GM18861 (cell line): ENCODE data around the gene DCAF5.
"Not testable (repeated sequence)": the region's sequence is repeated elsewhere in the genome, so short reads cannot be mapped to it uniquely, and the experiment has no call there.

Experiments
- ATAC-seq: cut with Tn5 transposase; IDR thresholded peaks from one replicate; pipeline ENCODE4 v1.9.1; 2021; ENCODE audit not compliant: unreplicated experiment

Gene DCAF5

GRCh38 chr14:69073915-69074314 is 79.0 kb downstream of the DCAF5 start:
- no peak for ATAC-seq

- ATAC-seq, result no peak
These were observed 79.5 kb downstream of the DCAF5 start for GRCh38 chr14:69073429-69073828.

- ATAC-seq, result no peak
These were observed 80.3 kb downstream of the DCAF5 start for GRCh38 chr14:69072584-69072983.

DNA sequence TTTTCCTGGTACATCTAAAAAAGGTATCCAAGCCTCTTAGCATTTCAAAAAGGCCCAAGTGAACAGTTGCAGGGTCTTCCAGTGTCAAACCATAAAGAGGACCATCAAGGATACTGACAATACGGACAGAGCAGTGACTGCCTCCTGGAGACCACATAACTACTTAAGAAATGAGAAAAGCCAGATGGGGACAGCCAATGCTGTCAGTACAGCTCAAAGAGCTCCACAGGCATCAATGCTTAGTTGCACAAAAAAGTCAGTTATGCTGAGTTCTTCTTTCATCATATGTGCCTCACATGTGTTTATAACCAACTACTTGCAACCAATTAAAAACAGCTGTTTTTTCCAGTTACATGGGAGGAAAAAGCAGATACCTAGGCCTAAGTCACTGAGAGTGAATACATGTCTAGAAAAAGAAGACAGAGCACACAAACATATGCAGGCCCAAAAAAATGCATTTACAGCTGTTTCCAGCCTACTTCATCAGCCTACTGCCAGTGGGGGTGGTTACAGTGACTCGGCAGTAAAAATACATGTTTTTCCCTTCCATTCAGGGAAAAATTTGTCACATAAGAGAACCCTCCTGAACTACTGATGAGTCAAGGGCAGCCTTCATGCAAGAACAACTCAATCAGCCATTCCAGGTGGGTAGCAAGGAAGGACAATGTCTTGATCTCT is 84.0 kb downstream of the DCAF5 start:
- ATAC-seq, result no peak

DNA sequence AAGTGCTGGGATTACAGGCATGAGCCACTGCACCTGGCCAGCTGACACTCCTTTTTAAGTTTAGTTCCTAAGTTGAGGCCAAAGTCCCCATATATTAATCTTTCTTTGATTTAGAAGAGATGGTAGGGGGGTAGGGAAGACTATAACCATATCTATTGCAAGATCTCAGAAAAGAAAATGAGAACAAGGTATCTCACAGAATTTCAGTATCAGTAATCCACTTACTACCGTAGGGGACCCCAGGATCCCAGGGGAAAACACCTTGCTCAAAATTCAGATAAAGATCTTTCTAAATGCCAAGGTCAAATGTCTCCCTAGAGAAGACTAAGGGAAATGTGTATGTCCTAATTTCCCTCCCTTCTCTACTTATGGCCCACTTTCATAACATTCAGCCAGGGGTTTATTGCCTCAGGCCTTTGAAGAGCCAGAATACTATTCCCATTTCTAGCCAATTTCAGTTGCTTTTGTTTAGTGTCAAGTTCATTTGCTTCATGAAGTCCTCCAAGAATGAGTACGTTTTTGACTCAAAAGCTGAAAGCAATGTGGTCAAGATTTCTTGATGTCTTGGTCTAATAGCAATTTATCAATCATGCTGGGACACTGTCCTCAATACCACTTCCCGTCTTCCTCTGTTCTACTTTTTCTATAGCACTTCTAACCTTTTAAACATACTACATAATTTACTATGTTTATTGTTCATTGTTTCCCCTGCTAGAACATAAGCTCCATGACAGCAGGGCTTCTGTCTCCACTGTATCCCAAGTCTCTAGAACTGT is 86.3 kb downstream of the DCAF5 start:
- ATAC-seq, result peak; percentile 43

GRCh38 chr14:69065934-69066333 is 87.0 kb downstream of the DCAF5 start:
- ATAC-seq, result not testable (repeated sequence)

DNA sequence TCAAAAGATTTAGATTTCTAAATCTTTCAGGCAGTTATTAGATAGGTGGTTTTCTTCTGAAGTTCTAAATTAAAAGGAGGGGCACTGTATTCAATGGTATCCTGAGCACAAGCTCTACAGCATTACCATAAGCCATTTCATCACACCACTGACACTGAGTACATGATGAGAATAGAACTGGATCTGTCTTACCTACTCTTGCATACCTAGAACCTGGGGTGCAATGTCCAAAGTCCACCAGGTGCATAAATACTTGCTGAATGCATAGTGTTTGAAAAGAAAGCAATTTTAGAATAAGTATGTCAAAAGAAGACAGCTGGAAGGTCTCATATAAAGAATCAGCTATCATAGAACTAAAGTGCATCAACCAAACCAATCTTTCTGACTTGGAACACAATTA is 88.3 kb downstream of the DCAF5 start:
- ATAC-seq, result no peak

GRCh38 chr14:69059658-69060623 is 93.0 kb downstream of the DCAF5 start:
- no peak for ATAC-seq

- ATAC-seq, result no peak
These were observed 96.7 kb downstream of the DCAF5 start for GRCh38 chr14:69055999-69056788.

DNA sequence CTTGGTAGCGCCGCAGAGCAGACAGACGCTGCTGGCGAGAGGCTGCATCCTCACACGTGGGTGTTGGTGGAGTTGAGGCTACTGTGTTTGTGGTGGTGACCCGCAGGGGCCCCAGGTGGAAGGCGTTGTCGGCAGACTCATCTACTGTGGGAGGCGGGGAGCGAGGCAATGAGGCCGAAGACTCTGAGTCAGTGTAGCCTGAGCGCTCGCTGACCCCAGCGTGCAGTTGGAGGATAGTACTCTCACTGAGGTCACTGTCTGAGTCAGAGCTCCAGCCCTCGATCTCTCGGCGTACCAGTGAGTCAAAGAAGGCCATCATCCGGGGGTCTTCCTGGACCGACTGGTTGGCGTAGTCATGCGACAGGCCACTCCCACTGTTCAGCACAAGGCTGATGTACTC is 97.8 kb downstream of the DCAF5 start:
- ATAC-seq, result no peak

DNA sequence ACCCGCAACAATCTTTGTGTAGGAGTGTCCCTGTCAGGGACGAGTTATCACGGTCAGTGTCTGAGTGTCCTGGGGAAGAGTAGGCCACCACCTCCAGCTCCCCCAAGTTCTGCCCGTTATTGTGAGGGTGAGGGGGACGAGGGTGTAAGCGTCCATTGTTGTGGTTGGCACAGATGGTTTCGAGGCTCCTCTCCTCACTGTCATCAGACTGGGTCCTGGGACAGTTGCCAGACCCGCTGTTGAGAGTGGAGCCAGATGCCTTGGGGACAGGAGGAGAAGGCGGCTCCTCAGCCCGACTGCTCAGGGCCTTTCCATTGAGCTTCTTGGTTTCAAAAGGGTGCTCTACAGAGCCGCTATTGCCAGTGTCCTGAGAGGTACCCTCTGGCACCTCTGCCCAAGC is 98.9 kb downstream of the DCAF5 start:
- ATAC-seq, result no peak

DNA sequence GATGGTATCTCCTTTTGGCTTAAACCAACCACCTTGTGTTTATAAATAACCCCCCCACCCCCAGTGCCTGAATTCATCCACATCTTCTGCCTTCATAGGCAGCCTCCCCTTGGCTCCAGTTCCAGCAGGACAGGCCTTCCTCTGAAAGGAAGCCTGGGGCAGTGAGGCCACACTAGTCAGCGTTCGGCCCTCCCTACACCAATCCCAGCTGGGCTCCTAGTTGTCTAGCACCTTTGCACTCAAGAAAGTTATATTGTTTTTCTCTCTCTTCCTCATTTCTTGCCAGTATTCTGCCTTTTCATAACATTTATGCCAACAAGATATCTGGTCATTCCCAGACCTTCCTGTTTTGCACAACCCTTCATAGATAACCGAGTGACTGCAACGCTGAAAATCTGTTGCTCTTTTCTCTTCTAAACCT is 100.7 kb downstream of the DCAF5 start:
- ATAC-seq, result no peak

GRCh38 chr14:69050240-69051184 is 102.4 kb downstream of the DCAF5 start:
- no peak for ATAC-seq

DNA sequence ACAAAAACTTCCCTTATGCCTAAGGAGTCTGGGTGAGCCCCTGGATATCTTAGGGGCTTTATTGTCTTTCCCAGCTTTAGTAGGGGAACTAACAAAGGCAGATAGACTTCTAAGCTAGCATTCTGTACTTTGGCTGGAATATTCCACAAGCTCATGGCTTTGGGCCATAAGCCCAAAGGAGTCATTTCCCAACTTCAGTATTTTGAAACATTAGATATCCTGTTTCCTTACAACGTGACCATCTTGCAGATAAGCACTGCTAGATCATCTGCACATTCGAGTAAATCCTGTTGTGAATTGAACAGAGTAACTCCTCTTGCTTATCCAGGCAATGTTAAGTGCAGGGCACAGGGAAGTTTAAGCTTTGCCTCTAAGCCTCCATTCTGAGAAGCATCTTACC is 103.2 kb downstream of the DCAF5 start:
- no peak for ATAC-seq

GRCh38 chr14:69048456-69048855 is 104.5 kb downstream of the DCAF5 start:
- ATAC-seq, result no peak

DNA sequence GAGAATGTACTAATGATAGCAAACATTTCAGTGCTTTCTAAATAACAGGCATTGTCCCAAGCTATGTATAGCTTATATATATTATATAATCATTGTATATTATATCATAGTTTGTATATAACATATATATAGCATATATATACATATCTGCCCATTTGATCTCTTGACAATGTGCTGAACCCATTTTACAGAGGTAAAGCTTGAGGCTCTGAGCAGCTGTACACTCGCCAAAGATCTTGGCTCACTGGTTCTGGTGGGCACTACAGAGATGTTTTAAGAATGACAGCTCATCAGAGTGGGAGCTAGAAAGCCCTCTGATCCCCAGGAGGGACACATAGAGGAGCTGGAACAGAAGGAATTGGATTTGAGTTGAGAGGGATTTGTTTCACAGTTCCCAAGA is 105.7 kb downstream of the DCAF5 start:
- no peak for ATAC-seq

- ATAC-seq, result no peak
These were observed 106.5 kb downstream of the DCAF5 start for GRCh38 chr14:69046476-69046860.

- no peak for ATAC-seq
These were observed 107.0 kb downstream of the DCAF5 start for GRCh38 chr14:69045857-69046475.

GRCh38 chr14:69044965-69045555 is 107.9 kb downstream of the DCAF5 start:
- ATAC-seq, result no peak
